Right lobe of liver (tissue), 4 donors: Measurements from ENCODE around the gene CTDSPL.

Experiments used
- CTCF ChIP-seq, 4 donors: fragments of 200-600 bp in 3 of 4; fragments of 450-650 bp in 1 of 4; IDR thresholded peaks; one replicate each; pipeline versions ENCODE4 v1.5.1 to v1.8.0; 2016 to 2022; ENCODE audit warnings: antibody characterized with exemption in 4 of 4, mild to moderate bottlenecking in 2 of 4
- POLR2A ChIP-seq: fragments of 450-650 bp; IDR thresholded peaks from one replicate; pipeline ENCODE4 v1.6.1; 2017; ENCODE audit warnings: antibody characterized with exemption, mild to moderate bottlenecking
- donor health status: DM: no; HTN: no; CAD: no.
- donor health status: DM: no; HTN: no; CAD: no.
- donor health status: DM: no; HTN: yes; CAD: no.

GRCh38 chr3:38002291-38002876 is 140.7 kb downstream of the CTDSPL start:
- TF ChIP-seq CTCF (IDR thresholded peaks at IDR 0.05), result no peak
- no peak for TF ChIP-seq POLR2A
